MCF 10A (cell line): ENCODE results near the gene ZBTB45. TPM values are rescaled to one million over a fixed set of nuclear protein-coding genes. Genes with fewer than 3 reads are reported as not detected.

Experiments
- BruUV-seq: library from RNA; stranded (reverse); fragments of 400-500 nt; replicated peaks from 2 replicates; lab custom pipeline; 2021; lab: Mats Ljungman, UMichigan
- CTCF ChIA-PET: fragments of 300-600 bp; sonication (Branson Sonifier 250); formaldehyde crosslinking; extraction: SDS; loops from one replicate; lab custom pipeline; 2021; ENCODE audit warnings: antibody characterized with exemption, inconsistent platforms; lab: Yijun Ruan, JAX
- POLR2A ChIA-PET: fragments of 300-600, 350-650 bp; sonication (Branson Sonifier 250); formaldehyde crosslinking; extraction: SDS; loops from one replicate; lab custom pipeline; 2020; ENCODE audit warnings: antibody characterized with exemption, inconsistent platforms; lab: Yijun Ruan, JAX
- DNase-seq: peaks from one replicate; pipeline ENCODE4 v3.0.0-alpha.2; 2018; ENCODE audit not compliant: unreplicated experiment
- H3K27ac Mint-ChIP-seq: one replicate; pipeline ENCODE4 v1.8.0; 2022; ENCODE audit warnings: mild to moderate bottlenecking, low read depth, mixed read lengths; ENCODE audit not compliant: unreplicated experiment
- H3K27me3 Mint-ChIP-seq: one replicate; pipeline ENCODE4 v1.8.0; 2022; ENCODE audit warnings: mixed read lengths; ENCODE audit not compliant: insufficient read depth, unreplicated experiment
- H3K36me3 Mint-ChIP-seq: one replicate; pipeline ENCODE4 v1.8.0; 2022; ENCODE audit warnings: mild to moderate bottlenecking, moderate library complexity, mixed read lengths; ENCODE audit not compliant: insufficient read depth, unreplicated experiment
- H3K4me1 Mint-ChIP-seq: one replicate; pipeline ENCODE4 v1.8.0; 2022; ENCODE audit warnings: mixed read lengths; ENCODE audit not compliant: insufficient read depth, unreplicated experiment
- H3K4me3 Mint-ChIP-seq: one replicate; pipeline ENCODE4 v1.8.0; 2022; ENCODE audit warnings: mild to moderate bottlenecking, moderate library complexity, mixed read lengths; ENCODE audit not compliant: unreplicated experiment
- H3K9me3 Mint-ChIP-seq: one replicate; pipeline ENCODE4 v1.8.0; 2022; ENCODE audit warnings: mixed read lengths; ENCODE audit not compliant: unreplicated experiment
- CTCF ChIP-seq: fragments of 200-600 bp; IDR thresholded peaks from one replicate; pipeline ENCODE4 v1.8.0; 2022; ENCODE audit warnings: antibody characterized with exemption, mild to moderate bottlenecking; ENCODE audit not compliant: unreplicated experiment
- intact Hi-C: fragments of 100-400 bp; cut with micrococcal nuclease; formaldehyde crosslinking; loops from 2 replicates; pipeline ENCODE4 v1.14.1; 2022
- total RNA-seq: library from RNA; stranded (reverse); gene quantifications from 2 replicates; pipeline ENCODE4 v1.2.3, GENCODE V29; 2022

Gene ZBTB45
- total RNA-seq, 1 experiment from 2014 or later = 12.8 TPM

- Mint-ChIP-seq H3K9me3 (no peaks in the 10 kb centered on the region), H3K27ac (peak overlapping the region; percentile 100), H3K4me1 (peaks cover 27% of the 10 kb centered on the region), H3K36me3 (peaks cover 28% of the 10 kb centered on the region), H3K27me3 (no peaks in the 10 kb centered on the region), H3K4me3 (peak overlapping the region; percentile 83)
- no TSS peak for BruUV-seq
- intact Hi-C loops = no loop called here
- POLR2A ChIA-PET = interaction anchor here (0.7 to 6.7 kb wide), 30 partner anchors 9 to 1109 kb away, joined by 3 to 194 read pairs (median 5); partner anchors contain the start of genes CHMP2A, MZF1, RNF225 and RPS5
- CTCF ChIA-PET = interaction anchor here (0.6 to 5.7 kb wide), 22 partner anchors 9 to 1415 kb away, joined by 3 to 43 read pairs (median 4); partner anchors contain the start of genes CHMP2A and TRIM28
- TF ChIP-seq CTCF = no peak
- DNase-seq = no peak
These were observed 618 bp upstream of the ZBTB45 start for GRCh38 chr19:58520257-58520599.

DNA sequence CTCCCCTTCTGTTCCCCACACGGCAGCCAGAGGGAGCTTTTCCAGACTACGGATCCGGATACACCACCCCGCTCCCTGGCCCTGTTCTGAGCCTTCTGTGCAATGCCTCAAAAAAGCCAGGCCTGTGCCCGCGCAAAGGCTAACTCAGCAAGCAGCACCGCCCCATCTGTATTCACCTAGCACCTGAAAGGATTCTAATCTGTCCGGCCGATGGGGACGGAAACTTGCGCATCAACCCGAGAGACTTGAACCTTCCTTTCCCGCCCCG, 589 bp downstream of the ZBTB45 start:
- no TSS peak for BruUV-seq
- TF ChIP-seq CTCF = no peak
- peaks cover 35% of the 10 kb centered on the region for H3K36me3 Mint-ChIP-seq
- peaks cover 27% of the 10 kb centered on the region for H3K4me1 Mint-ChIP-seq
- intact Hi-C loops = loop anchor here (1.0 to 2.0 kb wide), 3 partner anchors 25 to 157 kb away; partner anchors contain the start of genes CHMP2A, TRIM28 and ZNF497
- ChIA-PET CTCF (interaction anchor here (0.6 to 5.7 kb wide), 23 partner anchors 10 to 1063 kb away, joined by 3 to 43 read pairs (median 4); partner anchors contain the start of genes CHMP2A, TRIM28 and ZNF324B), POLR2A (interaction anchor here (0.5 to 6.7 kb wide), 15 partner anchors 13 to 1182 kb away, joined by 3 to 194 read pairs (median 7); partner anchors contain the start of genes CHMP2A, TRIM28, UBE2M and ZNF497)
- no peaks in the 10 kb centered on the region for H3K9me3 Mint-ChIP-seq
- peak overlapping the region; percentile 83 for H3K4me3 Mint-ChIP-seq
- H3K27me3 Mint-ChIP-seq = no peaks in the 10 kb centered on the region
- peak; percentile 80 for DNase-seq
- H3K27ac Mint-ChIP-seq = peak overlapping the region; percentile 100

- peak; percentile 9 for TF ChIP-seq CTCF
- H3K36me3 Mint-ChIP-seq = peaks cover 35% of the 10 kb centered on the region
- POLR2A ChIA-PET = interaction anchor here (0.5 to 6.7 kb wide), 16 partner anchors 13 to 1182 kb away, joined by 3 to 194 read pairs (median 7); partner anchors contain the start of genes CHMP2A, ERVK3-1, TRIM28 and UBE2M
These were observed 1.1 kb downstream of the ZBTB45 start for GRCh38 chr19:58518256-58519086.

More at GRCh38 chr19:58518256-58519086, 1.1 kb downstream of the ZBTB45 start:
- intact Hi-C loops = loop anchor here (1.0 to 2.0 kb wide), 3 partner anchors 26 to 156 kb away; partner anchors contain the start of genes CHMP2A, TRIM28 and ZNF497
- CTCF ChIA-PET = interaction anchor here (0.6 to 5.7 kb wide), 26 partner anchors 9 to 1128 kb away, joined by 3 to 43 read pairs (median 3); partner anchors contain the start of genes CHMP2A, ERVK3-1, TRIM28 and ZNF324B
- Mint-ChIP-seq H3K27ac (peak overlapping the region; percentile 100), H3K9me3 (no peaks in the 10 kb centered on the region), H3K27me3 (no peaks in the 10 kb centered on the region), H3K4me3 (peak overlapping the region; percentile 83), H3K4me1 (peaks cover 27% of the 10 kb centered on the region)
- DNase-seq = no peak
- TSS peak; percentile 8 for BruUV-seq
